Measurements from ENCODE around the gene SUOX. TPM values are rescaled to one million over a fixed set of nuclear protein-coding genes. Genes with fewer than 3 reads are reported as not detected.
A peak's percentile ranks its signal among the peaks of the same experiment; 100 is the strongest.

The SUOX gene
- total and polyA plus RNA-seq, 2 experiments from 2014 or later, result 25.6 to 30.2 TPM

DNA sequence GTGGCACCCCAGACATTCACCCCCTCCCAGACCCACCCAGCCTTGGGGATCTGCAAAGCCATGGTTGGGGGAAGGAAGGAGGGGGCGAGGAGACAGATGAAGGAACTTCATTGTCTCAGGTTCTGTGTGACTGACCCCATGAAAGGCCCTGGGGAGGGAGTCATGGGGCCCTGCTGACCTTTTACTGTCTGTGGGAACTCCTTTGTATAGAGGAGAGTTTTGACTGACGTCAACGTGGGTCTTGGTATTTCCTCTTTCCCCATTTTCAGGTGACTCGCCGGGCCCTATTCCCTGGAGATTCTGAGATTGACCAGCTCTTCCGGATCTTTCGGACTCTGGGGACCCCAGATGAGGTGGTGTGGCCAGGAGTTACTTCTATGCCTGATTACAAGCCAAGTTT, 26.3 kb upstream of the SUOX start:
- Histone ChIP-seq H4K20me1 (ENCODE audit: insufficient read depth, poor library complexity, severe bottlenecking) (peaks cover 3% of the 10 kb centered on the region), H3K4me2 (no peak overlapping the region), H3K79me2 (peaks cover 46% of the 10 kb centered on the region), H3K27ac (no peak overlapping the region), H3K36me3 (replicated peaks; ENCODE audit: insufficient read depth, low read depth) (no peaks in the 10 kb centered on the region), H3K4me1 (ENCODE audit: insufficient read depth) (peaks cover 29% of the 10 kb centered on the region), H3K9me2 (replicated peaks; ENCODE audit: insufficient read depth) (no peaks in the 10 kb centered on the region), H3K27me3 (no peaks in the 10 kb centered on the region), H2AFZ (no peak overlapping the region), H3K9me3 (ENCODE audit: low read depth) (no peaks in the 10 kb centered on the region), H3K4me3 (no peak overlapping the region)
- TF ChIP-seq, protein P1, sequence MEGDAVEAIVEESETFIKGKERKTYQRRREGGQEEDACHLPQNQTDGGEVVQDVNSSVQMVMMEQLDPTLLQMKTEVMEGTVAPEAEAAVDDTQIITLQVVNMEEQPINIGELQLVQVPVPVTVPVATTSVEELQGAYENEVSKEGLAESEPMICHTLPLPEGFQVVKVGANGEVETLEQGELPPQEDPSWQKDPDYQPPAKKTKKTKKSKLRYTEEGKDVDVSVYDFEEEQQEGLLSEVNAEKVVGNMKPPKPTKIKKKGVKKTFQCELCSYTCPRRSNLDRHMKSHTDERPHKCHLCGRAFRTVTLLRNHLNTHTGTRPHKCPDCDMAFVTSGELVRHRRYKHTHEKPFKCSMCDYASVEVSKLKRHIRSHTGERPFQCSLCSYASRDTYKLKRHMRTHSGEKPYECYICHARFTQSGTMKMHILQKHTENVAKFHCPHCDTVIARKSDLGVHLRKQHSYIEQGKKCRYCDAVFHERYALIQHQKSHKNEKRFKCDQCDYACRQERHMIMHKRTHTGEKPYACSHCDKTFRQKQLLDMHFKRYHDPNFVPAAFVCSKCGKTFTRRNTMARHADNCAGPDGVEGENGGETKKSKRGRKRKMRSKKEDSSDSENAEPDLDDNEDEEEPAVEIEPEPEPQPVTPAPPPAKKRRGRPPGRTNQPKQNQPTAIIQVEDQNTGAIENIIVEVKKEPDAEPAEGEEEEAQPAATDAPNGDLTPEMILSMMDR (IDR thresholded peaks at IDR 0.05; ENCODE audit: poor library complexity), result no peak
- no peak for TF ChIP-seq EZH2 (IDR thresholded peaks at IDR 0.05; ENCODE audit: borderline replicate concordance)
- TF ChIP-seq EZH2phosphoT487 (IDR thresholded peaks at IDR 0.05; ENCODE audit: low read depth, severe bottlenecking, unreplicated experiment), result no peak
- no peak for DNase-seq (ENCODE audit: low spot score)
- 99% methylated on average over 7 of the region's 7 CpGs for WGBS (ENCODE audit: low lambda C conversion rate, missing lambda C conversion rate)

DNA sequence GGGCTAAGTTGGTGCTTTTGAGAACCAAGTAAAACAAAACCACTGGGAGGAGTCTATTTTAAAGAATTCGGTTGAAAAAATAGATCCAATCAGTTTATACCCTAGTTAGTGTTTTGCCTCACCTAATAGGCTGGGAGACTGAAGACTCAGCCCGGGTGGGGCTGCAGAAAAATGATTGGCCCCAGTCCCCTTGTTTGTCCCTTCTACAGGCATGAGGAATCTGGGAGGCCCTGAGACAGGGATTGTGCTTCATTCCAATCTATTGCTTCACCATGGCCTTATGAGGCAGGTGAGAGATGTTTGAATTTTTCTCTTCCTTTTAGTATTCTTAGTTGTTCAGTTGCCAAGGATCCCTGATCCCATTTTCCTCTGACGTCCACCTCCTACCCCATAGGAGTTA, 25.0 kb upstream of the SUOX start:
- no peak overlapping the region for H2AFZ ChIP-seq
- DNase-seq (ENCODE audit: low spot score), result peak; percentile 50
- 58% methylated on average over 3 of the region's 3 CpGs for WGBS (ENCODE audit: low lambda C conversion rate, missing lambda C conversion rate)
- peaks cover 31% of the 10 kb centered on the region for H3K4me1 ChIP-seq (ENCODE audit: insufficient read depth)
- H3K27ac ChIP-seq, result peak overlapping the region; percentile 89
- peaks cover 55% of the 10 kb centered on the region for H3K79me2 ChIP-seq
- no peaks in the 10 kb centered on the region for H3K9me2 ChIP-seq (replicated peaks; ENCODE audit: insufficient read depth)
- peaks cover 15% of the 10 kb centered on the region for H4K20me1 ChIP-seq (ENCODE audit: insufficient read depth, poor library complexity, severe bottlenecking)
- H3K36me3 ChIP-seq (replicated peaks; ENCODE audit: insufficient read depth, low read depth), result no peaks in the 10 kb centered on the region
- H3K9me3 ChIP-seq (ENCODE audit: low read depth), result no peaks in the 10 kb centered on the region
- peak overlapping the region; percentile 79 for H3K4me2 ChIP-seq
- no peak for TF ChIP-seq EZH2phosphoT487 (IDR thresholded peaks at IDR 0.05; ENCODE audit: low read depth, severe bottlenecking, unreplicated experiment)
- H3K27me3 ChIP-seq, result no peaks in the 10 kb centered on the region
- no peak overlapping the region for H3K4me3 ChIP-seq

DNA sequence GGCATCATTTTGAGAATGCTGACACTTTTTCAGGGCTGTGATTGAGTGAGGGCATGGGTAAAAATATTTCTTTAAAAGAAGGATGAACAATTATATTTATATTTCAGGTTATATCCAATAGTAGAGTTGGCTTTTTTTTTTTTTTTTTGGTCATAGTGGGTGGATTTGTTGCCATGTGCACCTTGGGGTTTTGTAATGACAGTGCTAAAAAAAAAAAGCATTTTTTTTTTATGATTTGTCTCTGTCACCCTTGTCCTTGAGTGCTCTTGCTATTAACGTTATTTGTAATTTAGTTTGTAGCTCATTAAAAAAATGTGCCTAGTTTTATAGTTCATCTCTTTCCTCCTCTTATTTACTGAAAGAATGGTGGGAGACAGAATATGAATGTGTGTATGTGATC, 24.6 kb upstream of the SUOX start:
- Histone ChIP-seq H2AFZ (no peak overlapping the region), H3K27me3 (no peaks in the 10 kb centered on the region)

DNA sequence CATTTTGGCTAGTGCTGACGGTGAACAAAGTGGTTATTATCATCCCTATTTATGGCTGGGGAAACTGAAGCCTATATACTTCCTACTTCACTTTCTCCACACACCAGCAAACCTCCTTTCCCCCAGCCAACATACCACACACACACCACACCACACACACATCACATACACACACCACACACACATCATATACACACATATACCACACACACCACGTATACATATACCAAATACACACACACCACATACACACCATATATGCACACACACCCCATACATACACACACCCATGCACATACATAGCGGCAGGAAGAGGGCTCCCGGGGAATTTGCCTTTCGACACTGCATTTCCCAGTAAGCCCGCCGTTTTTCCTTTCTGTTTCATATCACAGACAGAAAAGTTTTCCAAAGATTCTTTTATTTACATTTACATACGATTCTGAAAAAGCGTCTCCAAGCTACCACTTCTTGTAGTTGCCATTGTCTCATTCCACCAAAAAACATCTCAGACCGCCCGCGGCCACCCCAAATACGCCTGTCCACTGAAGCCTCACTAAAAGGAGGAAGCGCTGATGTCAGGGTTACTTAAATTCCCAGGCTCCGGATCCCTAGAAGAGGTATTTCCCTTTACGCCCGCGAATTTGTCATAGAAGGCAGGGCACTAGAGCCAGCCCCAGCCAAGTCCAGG, 24.0 kb upstream of the SUOX start:
- H2AFZ ChIP-seq, result peak overlapping the region; percentile 26
- no peak for DNase-seq (ENCODE audit: low spot score)
- no peaks in the 10 kb centered on the region for H3K9me3 ChIP-seq (ENCODE audit: low read depth)
- H3K4me1 ChIP-seq (ENCODE audit: insufficient read depth), result peaks cover 22% of the 10 kb centered on the region
- H3K36me3 ChIP-seq (replicated peaks; ENCODE audit: insufficient read depth, low read depth), result no peaks in the 10 kb centered on the region
- peaks cover 55% of the 10 kb centered on the region for H3K79me2 ChIP-seq
- H3K4me3 ChIP-seq, result peak overlapping the region; percentile 19
- H4K20me1 ChIP-seq (ENCODE audit: insufficient read depth, poor library complexity, severe bottlenecking), result peaks cover 24% of the 10 kb centered on the region
- peak overlapping the region; percentile 79 for H3K4me2 ChIP-seq
- no peaks in the 10 kb centered on the region for H3K27me3 ChIP-seq
- no peak for TF ChIP-seq EZH2 (IDR thresholded peaks at IDR 0.05; ENCODE audit: borderline replicate concordance)
- no peak for TF ChIP-seq EZH2phosphoT487 (IDR thresholded peaks at IDR 0.05; ENCODE audit: low read depth, severe bottlenecking, unreplicated experiment)
- H3K9me2 ChIP-seq (replicated peaks; ENCODE audit: insufficient read depth), result no peaks in the 10 kb centered on the region
- peak overlapping the region; percentile 89 for H3K27ac ChIP-seq
- WGBS (ENCODE audit: low lambda C conversion rate, missing lambda C conversion rate), result 7% methylated on average over 18 of the region's 18 CpGs

More for the DNA sequence above, 24.6 kb upstream of the SUOX start:
- Histone ChIP-seq H3K9me2 (replicated peaks; ENCODE audit: insufficient read depth) (no peaks in the 10 kb centered on the region), H3K36me3 (replicated peaks; ENCODE audit: insufficient read depth, low read depth) (no peaks in the 10 kb centered on the region), H3K27ac (peak overlapping the region; percentile 89), H3K9me3 (ENCODE audit: low read depth) (no peaks in the 10 kb centered on the region), H3K4me3 (peak overlapping the region; percentile 19), H3K4me1 (ENCODE audit: insufficient read depth) (peaks cover 28% of the 10 kb centered on the region), H3K79me2 (peaks cover 55% of the 10 kb centered on the region), H3K4me2 (peak overlapping the region; percentile 79), H4K20me1 (ENCODE audit: insufficient read depth, poor library complexity, severe bottlenecking) (peaks cover 19% of the 10 kb centered on the region)
- TF ChIP-seq EZH2phosphoT487 (IDR thresholded peaks at IDR 0.05; ENCODE audit: low read depth, severe bottlenecking, unreplicated experiment) (no peak), EZH2 (IDR thresholded peaks at IDR 0.05; ENCODE audit: borderline replicate concordance) (no peak)
- TF ChIP-seq, protein P1 (IDR thresholded peaks at IDR 0.05; ENCODE audit: poor library complexity), result no peak
- no peak for DNase-seq (ENCODE audit: low spot score)
- 77% methylated on average over 1 of the region's 1 CpG for WGBS (ENCODE audit: low lambda C conversion rate, missing lambda C conversion rate)

Measured in hepatocyte (in vitro differentiated cells).